Measurements from ENCODE around the gene TRIM8. TPM values are rescaled to one million over a fixed set of nuclear protein-coding genes. Genes with fewer than 3 reads are reported as not detected.

TRIM8 gene
- total and polyA plus RNA-seq, 2 of the 4 experiments (the other 2 are of a cell fraction): 25.5 to 126 TPM

DNA sequence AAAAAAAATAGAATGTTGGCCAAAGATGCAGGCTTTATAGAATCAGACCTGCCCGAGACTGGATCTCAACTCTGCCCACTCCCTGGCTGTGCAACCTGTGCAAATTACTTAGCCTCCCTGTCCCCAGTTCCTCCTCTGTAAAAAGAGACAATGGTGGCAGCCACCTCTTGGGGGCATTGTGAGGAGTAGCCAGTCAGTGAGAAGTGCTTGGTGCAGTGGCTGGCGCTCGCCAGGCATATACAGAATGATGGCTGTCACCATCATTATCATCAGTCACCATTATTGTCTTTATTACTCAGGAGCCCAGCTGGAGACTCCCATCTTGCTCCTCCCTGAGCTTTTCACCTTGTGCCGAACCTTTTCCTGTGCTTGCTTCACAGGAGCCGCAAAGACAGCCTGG lies 29.4 kb upstream of the TRIM8 start:
- Histone ChIP-seq H3K4me2 (ENCODE audit: low read depth, low read length) (no peak overlapping the region), H4K5ac (ENCODE audit: low read depth, low read length) (no peak overlapping the region), H2BK15ac (ENCODE audit: low read depth, low read length) (no peak overlapping the region), H2BK20ac (ENCODE audit: low read depth, low read length) (no peak overlapping the region), H3K9me1 (ENCODE audit: insufficient read depth, low read length) (peaks cover 21% of the 10 kb centered on the region; the same call in 1 of the 2 replicates), H3K9ac (ENCODE audit: low read depth, low read length) (no peak overlapping the region), H4K20me1 (ENCODE audit: insufficient read depth, low read length) (no peaks in the 10 kb centered on the region), H3K14ac (replicated peaks; ENCODE audit: low read depth, low read length) (no peak overlapping the region), H2BK5ac (ENCODE audit: low read depth, low read length, poor library complexity, severe bottlenecking) (no peak overlapping the region), H3K27me3 (ENCODE audit: control insufficient read depth, insufficient read depth, low read length) (no peaks in the 10 kb centered on the region), H3K18ac (ENCODE audit: low read depth, low read length) (no peak overlapping the region), H3K56ac (ENCODE audit: extremely low read depth, insufficient read depth, low read length) (no peak overlapping the region), H3K4me3 (ENCODE audit: insufficient read depth, low read depth, low read length) (no peak overlapping the region), H3K4me1 (ENCODE audit: control insufficient read depth, insufficient read depth, low read length) (peaks cover 18% of the 10 kb centered on the region), H3K27ac (ENCODE audit: insufficient read depth, low read length) (no peak overlapping the region), H3K79me1 (ENCODE audit: low read depth in 1 of 2, low read length in 2 of 2) (peaks cover 0 to 22% of the 10 kb centered on the region in 2 experiments; a peak in 1 of 4 replicates), H2BK120ac (ENCODE audit: low read depth, low read length) (no peak overlapping the region), H2AK5ac (ENCODE audit: low read depth, low read length) (no peak overlapping the region), H2AK9ac (replicated peaks; ENCODE audit: low read depth, low read length, poor library complexity) (no peak overlapping the region), H2AFZ (replicated peaks; ENCODE audit: low read length, poor library complexity) (no peak overlapping the region), H3K9me3 (ENCODE audit: control insufficient read depth, insufficient read depth, low read length) (no peaks in the 10 kb centered on the region), H3K4ac (ENCODE audit: low read depth, low read length) (no peak overlapping the region), H3K23ac (ENCODE audit: low read depth, low read length) (no peak overlapping the region), H3K36me3 (ENCODE audit: control insufficient read depth, insufficient read depth, low read length) (peaks cover 34% of the 10 kb centered on the region), H4K91ac (ENCODE audit: insufficient read depth, low read depth, low read length) (no peak overlapping the region), H4K8ac (ENCODE audit: low read depth in 2 of 2, low read length in 2 of 2) (no peak overlapping the region)
- 79% methylated on average over 2 of the region's 5 CpGs; no CpG with 5 or more reads in 1 of the 2 experiments for WGBS, 2 experiments (ENCODE audit: extremely low coverage in 2 of 2, insufficient read length in 1 of 2)
- dilution Hi-C loops (cut with HindIII; ENCODE audit: low sequenced_read_pairs, unreplicated experiment) (no loop called here), intact Hi-C loops (cut with micrococcal nuclease) (no loop called here), in situ Hi-C loops (cut with MboI; ENCODE audit: low sequenced_read_pairs) (no loop called here)
- no peak for DNase-seq
- TF ChIP-seq NFE2L2 (IDR thresholded peaks at IDR 0.05; ENCODE audit: low read depth, low read length): no peak
- no peak for TF ChIP-seq SMC3 (IDR thresholded peaks at IDR 0.05; ENCODE audit: low read depth, low read length)
- TF ChIP-seq BHLHE40 (IDR thresholded peaks at IDR 0.05; ENCODE audit: low read depth, low read length): no peak
- TF ChIP-seq FOS (IDR thresholded peaks at IDR 0.05; ENCODE audit: low read depth, low read length): no peak
- no peak for TF ChIP-seq RCOR1 (IDR thresholded peaks at IDR 0.05; ENCODE audit: insufficient replicate concordance, low read length)
- no peak for TF ChIP-seq CEBPB (IDR thresholded peaks at IDR 0.05; ENCODE audit: low read depth, low read length)
- TF ChIP-seq, protein P1, sequence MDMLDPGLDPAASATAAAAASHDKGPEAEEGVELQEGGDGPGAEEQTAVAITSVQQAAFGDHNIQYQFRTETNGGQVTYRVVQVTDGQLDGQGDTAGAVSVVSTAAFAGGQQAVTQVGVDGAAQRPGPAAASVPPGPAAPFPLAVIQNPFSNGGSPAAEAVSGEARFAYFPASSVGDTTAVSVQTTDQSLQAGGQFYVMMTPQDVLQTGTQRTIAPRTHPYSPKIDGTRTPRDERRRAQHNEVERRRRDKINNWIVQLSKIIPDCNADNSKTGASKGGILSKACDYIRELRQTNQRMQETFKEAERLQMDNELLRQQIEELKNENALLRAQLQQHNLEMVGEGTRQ (IDR thresholded peaks at IDR 0.05; ENCODE audit: low read depth, low read length): no peak
- TF ChIP-seq MAZ (IDR thresholded peaks at IDR 0.05; ENCODE audit: borderline replicate concordance, low read depth, low read length): no peak
- no peak for TF ChIP-seq RAD21 (IDR thresholded peaks at IDR 0.05; ENCODE audit: low read length)
- no peak for TF ChIP-seq POLR2A (IDR thresholded peaks at IDR 0.05; ENCODE audit: low read depth, low read length)
- no peak for TF ChIP-seq RFX5 (IDR thresholded peaks at IDR 0.05; ENCODE audit: low read depth, low read length)
- TF ChIP-seq CHD1 (IDR thresholded peaks at IDR 0.05; ENCODE audit: low read depth, low read length): no peak
- TF ChIP-seq, protein P2, sequence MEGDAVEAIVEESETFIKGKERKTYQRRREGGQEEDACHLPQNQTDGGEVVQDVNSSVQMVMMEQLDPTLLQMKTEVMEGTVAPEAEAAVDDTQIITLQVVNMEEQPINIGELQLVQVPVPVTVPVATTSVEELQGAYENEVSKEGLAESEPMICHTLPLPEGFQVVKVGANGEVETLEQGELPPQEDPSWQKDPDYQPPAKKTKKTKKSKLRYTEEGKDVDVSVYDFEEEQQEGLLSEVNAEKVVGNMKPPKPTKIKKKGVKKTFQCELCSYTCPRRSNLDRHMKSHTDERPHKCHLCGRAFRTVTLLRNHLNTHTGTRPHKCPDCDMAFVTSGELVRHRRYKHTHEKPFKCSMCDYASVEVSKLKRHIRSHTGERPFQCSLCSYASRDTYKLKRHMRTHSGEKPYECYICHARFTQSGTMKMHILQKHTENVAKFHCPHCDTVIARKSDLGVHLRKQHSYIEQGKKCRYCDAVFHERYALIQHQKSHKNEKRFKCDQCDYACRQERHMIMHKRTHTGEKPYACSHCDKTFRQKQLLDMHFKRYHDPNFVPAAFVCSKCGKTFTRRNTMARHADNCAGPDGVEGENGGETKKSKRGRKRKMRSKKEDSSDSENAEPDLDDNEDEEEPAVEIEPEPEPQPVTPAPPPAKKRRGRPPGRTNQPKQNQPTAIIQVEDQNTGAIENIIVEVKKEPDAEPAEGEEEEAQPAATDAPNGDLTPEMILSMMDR (conservative IDR thresholded peaks at IDR 0.05; ENCODE audit: low read depth, low read length): no peak
- no peak for TF ChIP-seq MXI1 (IDR thresholded peaks at IDR 0.05; ENCODE audit: borderline replicate concordance, low read depth, low read length)
- TF ChIP-seq, protein P3, sequence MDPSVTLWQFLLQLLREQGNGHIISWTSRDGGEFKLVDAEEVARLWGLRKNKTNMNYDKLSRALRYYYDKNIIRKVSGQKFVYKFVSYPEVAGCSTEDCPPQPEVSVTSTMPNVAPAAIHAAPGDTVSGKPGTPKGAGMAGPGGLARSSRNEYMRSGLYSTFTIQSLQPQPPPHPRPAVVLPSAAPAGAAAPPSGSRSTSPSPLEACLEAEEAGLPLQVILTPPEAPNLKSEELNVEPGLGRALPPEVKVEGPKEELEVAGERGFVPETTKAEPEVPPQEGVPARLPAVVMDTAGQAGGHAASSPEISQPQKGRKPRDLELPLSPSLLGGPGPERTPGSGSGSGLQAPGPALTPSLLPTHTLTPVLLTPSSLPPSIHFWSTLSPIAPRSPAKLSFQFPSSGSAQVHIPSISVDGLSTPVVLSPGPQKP (IDR thresholded peaks at IDR 0.05; ENCODE audit: borderline replicate concordance, low read depth, low read length): no peak
- no peak for ATAC-seq (ENCODE audit: low read depth)
- BruUV-seq (replicated peaks): no TSS peak
- POLR2A ChIA-PET (ENCODE audit: unreplicated experiment): no interaction called here
- CTCF ChIA-PET: interaction anchor here (0.8 to 1.4 kb wide), 2 partner anchors 10 to 15 kb away, joined by 3 to 4 read pairs; no protein-coding TSS in a partner anchor
